ENCODE measurements around the gene RABL3.
"Not testable (repeated sequence)": the region's sequence is repeated elsewhere in the genome, so short reads cannot be mapped to it uniquely, and the experiment has no call there.

The RABL3 gene

GRCh38 chr3:120743556-120744195 lies 1.4 kb upstream of the RABL3 start:
- DNase-seq, result no peak

GRCh38 chr3:120742849-120743365 lies 591 bp upstream of the RABL3 start:
- DNase-seq, result no peak

DNA sequence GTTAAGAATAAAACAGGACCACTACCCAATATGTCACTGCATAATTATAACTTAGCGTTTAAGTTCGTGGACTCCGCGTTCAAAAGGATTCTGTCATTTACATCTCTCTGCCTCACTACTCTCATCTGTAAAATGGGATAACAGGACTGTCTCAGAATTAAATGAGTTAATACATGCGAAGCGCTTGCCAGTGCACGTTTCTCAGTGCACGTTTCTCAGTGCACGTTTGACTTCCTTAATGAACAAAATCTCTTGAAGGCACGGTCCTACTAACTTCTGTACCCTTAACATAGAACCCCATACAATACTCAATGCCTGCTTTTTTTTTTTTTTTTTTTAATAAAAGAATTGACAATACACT lies 499 bp downstream of the RABL3 start:
- DNase-seq, result no peak

DNA sequence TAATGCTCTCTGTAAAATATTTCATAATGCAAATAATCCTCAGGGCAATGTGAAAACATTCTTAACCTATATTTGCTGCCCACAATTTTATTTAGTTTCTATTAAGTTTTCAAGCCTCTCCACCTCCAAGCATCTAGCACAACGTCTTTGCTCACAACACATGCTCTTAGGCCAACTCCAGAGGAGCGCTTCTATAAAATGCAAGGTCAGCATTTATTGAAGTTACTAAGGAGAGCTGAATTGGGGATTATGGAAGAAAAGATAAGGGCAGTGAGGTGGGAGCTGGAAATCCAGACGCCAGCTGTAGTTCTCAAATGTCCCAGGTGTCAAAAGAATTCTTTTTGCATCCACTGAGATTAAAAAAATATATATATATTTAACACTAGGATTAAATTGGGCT lies 996 bp downstream of the RABL3 start:
- DNase-seq, result no peak

DNA sequence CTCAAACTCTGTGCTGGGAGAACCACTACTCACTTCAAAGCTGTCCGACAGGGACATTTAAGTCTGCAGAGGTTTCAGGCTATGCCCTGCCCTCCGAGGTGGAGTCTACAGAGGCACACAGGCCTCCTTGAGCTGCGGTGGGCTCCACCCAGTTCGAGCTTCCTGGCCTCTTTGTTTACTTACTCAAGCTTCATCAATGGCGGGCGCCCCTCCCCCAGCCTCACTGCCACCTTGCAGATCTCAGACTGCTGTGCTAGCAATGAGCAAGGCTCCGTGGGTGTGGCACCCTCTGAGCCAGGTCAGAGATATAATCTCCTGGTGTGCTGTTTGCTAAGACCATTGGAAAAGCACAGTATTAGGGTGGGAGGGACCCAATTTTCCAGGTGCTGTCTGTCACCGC lies 4.3 kb downstream of the RABL3 start:
- DNase-seq, result not testable (repeated sequence)

DNA sequence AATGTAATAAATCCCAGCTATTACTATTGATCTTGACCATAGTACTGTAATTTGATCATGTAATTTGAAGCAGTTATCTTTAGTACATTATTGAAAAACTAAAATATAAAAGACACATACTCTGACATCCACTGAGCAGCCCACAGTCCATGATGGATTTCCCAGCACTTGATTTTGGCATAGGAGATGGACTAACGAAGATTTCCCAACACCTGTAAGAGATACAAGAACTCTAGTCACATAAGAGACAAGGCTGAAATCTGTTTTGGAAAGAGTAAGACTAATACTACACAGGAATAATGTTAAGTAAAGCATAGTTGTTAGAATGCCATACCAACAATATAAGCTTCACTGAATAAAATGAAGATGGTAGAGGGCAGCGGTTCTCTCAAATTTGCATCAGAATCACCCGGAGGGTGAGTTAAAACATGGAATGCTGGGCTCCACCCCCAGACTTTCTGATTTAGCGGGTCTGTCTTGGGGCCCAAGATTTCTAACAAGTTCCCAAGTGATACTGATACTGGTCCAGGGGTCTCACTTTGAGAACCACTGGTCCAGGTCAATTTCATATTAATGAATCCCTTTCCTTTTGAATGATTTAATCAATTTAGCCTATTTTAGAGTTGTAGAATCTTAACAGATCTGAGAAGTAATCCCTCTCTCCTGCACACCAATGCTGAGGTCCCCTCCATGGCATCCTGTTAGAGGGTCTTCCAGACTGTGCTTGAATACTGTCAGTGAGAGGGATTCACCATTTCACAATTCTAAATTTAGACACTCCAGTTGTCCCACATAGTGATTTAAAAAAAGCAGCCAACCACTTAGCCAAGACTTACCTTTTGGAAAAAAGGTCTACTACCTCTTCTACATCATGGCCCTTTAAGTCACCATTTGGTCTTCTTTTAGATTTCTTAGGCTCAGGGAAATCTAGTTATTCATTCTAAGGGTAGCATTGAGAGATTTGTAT lies 11.5 kb downstream of the RABL3 start:
- DNase-seq, result no peak

GRCh38 chr3:120726791-120727190 lies 15.5 kb downstream of the RABL3 start:
- DNase-seq, result no peak

- peak; percentile 55 to 65 for DNase-seq
These were observed 23.0 kb downstream of the RABL3 start for GRCh38 chr3:120719167-120719834.

DNA sequence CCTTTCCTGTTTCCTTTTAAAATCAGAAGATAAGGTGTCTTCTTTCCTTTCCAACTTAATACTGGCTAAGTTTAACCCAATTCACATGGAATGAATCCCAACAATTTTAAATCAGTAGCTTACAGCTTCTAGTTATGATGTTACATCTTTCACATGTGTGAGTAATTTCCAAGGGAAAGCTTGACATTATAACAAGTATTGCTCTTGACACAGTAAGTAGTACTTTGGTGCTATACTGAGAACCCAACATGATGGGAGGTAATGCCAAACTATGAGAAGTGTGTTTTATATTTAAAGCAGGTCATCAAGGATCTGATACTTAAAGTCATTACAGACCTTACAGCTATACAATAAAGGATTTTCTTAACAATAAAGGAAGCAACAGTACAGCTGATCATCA lies 29.1 kb downstream of the RABL3 start:
- DNase-seq, result no peak

GRCh38 chr3:120710369-120710768 lies 31.9 kb downstream of the RABL3 start:
- DNase-seq, result no peak

DNA sequence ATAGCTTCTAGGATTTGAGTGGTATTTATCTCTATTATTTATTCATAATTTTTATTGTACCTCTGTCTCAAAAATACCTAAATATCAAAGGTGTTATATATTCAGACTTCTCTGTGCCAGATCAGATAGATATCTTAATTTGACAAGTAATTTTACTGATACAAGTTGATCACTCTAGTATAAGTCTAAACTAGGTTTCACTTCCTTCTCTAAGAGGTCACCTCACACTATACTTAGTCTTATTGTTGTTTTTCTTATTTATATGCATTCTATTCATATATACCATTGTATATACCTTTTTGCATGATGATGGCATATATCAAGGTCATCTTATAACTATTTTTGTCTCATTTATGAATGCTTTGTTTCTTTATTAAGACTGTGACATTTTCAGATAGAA lies 33.9 kb downstream of the RABL3 start:
- DNase-seq, result no peak

GRCh38 chr3:120706950-120707349 lies 35.4 kb downstream of the RABL3 start:
- DNase-seq, result no peak

DNA sequence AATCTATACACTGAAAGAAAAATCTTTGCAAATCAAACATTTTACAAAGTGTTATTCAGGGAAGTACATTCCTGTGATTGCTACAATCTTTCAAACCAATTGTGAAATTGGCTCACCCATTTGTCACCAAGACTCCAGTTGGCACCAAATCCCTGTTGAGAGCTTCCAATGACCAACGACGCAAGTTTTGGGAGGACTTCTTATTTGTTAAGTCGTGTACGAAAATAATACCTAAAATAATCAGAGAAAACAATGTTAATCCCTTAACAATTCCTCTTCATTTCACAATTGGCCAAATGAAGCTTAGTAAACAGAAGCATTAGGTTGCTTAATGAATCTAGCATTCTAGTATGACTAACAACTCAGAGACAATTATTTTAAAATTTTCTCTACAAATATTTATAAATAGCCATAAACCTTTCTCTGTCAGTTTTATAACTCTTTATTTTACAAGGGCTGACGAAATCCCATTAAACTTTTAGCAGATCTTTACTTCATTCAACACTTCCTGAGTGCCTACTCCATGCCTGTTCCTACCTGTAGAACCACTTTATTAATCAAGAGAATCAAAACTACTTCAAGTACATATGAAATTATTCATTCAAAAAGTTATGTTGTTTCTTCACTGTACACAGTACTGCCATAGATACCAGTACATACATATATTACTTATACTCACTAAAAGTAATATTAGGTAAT lies 36.3 kb downstream of the RABL3 start:
- no peak for DNase-seq

DNA sequence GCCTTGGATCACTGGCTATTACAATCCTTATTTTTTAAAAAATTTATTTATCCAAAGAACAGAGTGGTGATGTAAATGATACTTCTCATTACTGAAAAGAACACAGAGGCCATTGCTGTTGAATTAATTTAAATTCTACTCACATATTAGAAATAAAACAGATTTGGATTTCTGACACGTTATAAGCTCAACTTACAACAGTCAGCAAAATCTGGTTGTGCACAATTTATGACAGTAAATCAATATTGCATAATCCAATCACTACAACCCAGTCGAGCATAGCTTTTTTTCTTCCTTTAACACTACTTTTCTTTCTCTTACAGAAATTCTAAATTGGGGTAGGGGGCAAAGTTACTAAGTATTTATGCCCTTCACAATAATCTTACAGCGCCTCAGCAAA lies 43.0 kb downstream of the RABL3 start:
- no peak for DNase-seq

DNA sequence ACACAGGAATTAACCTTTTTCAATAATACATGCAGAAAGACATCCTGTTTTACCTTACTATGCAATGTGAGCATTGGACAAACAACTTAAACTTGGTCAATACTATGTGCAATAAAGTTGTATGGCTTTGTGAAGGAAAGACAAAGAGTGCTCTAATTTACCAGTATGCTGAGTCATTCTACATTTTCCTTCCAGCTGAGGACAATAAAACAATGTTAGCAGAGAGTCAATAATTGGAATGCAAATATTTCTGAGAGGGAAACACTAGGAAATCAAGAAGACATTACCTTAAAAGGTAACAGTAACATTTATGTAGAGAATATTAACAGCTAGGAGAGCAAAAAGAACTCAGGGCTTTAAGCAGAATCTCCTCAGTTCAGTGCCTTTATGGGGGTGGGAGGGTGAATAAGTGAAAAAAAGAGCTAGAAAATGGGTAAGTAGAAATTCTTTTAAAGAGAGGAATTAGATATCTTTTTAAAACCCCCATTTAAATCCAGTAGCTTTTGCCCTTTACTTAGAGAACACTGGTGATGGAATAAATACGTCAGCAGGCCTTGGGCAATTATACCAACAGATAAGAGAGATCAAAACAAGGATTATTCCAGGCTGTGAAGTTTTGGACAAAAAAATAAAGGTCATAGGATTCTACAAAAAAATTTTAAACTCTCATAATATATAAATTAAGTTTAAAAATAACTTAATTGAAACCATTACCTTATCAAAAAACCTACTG lies 48.7 kb downstream of the RABL3 start:
- DNase-seq, result no peak

DNA sequence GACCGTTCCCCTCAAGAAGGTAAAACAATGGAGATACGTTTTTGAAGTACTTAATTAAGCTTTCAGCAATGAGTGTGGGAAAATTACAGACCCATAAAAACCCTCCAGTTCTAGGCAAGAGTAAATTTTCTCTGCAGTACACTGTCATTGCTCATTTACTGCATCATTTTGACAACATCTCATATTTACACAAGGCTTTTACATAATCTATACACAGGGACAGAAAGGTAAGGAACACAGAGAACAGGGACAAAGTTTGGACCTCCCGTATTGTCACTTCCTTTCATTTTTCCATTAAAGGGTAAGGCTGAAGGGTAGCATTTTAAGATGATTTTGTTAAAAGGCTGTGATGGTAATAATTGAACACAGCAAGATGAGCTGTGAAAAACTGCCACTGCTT lies 52.9 kb downstream of the RABL3 start:
- DNase-seq, result no peak

DNA sequence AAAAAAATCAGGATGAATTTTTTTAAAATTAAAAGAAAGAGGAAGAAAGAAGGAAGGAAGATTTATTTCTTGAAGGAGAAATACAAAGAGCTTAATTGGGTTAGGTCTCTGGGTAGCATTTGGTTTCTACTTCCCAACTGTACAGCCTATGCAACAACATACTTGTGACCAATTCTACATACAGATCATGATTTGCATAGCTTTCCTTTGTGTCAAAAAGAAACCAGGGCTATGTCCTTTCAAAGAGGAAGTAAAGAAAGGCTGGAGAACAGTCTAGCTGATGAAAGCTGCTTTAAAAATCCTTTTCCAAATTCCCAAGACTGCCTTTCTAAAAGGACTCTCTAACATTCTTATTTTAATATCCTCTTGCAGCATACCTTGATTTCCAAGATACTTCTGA lies 54.2 kb downstream of the RABL3 start:
- no peak for DNase-seq

GRCh38 chr3:120685411-120685810 lies 56.9 kb downstream of the RABL3 start:
- no peak for DNase-seq

DNA sequence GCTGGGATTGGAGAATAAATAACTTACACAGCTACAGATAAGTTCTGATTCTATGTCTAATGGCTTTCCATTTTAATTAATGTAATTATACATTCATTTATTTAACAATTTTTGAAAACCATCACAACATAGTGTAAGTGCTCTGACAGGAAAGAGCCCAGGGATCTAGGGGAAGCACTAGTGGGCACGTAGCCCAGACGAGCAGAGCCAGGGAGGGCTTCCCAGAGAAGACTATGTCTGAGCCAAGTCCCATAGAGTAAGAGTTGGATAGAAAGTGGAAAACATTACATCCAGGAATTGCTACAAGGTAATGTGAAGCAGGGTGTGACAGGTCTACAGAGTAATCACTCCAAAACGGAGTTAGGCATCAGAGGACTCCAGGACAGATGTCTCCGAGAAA lies 57.4 kb downstream of the RABL3 start:
- no peak for DNase-seq

DNA sequence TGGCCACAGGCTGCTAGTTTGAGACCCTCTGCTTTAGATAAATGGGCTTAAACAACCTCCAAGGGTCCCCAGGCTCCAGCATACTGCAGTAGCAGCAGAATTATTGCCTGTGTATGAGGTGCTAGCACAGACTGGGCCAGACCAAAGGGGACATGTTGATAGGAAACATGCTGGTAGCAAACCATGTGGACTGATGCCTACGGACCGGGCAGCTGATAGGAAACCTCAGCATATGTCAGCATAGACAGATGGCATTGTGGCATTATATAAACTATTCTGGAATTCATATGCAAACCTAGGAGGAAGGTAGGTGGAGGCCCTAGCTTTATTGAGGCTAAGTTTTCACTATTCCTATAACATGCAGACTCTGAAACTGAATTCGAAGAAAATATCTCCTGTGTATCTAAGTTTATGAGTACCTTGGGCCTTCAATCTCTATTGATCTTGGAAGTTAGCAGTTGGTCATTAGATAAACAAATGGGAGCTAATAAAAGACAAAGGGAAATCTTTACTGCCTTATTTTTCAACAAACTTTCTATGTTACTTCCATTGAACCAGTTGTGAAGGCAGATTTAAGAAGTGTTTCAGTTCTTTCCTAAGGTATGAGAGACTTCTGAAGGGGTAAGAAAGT lies 58.5 kb downstream of the RABL3 start:
- no peak for DNase-seq

GRCh38 chr3:120683213-120683612 lies 59.1 kb downstream of the RABL3 start:
- no peak for DNase-seq

Measured in activated T-cell treated with anti-CD3 and anti-CD28 coated beads, Interleukin-2, amount 50 U/mL, for 48 hours (primary cell).